Measurements from ENCODE around the gene CLEC12A. TPM values are rescaled to one million over a fixed set of nuclear protein-coding genes. Genes with fewer than 3 reads are reported as not detected.

The CLEC12A gene
- total and polyA plus RNA-seq, 8 donors: 0.19 to 3.4 (median 0.77) TPM; not detected in 1

DNA sequence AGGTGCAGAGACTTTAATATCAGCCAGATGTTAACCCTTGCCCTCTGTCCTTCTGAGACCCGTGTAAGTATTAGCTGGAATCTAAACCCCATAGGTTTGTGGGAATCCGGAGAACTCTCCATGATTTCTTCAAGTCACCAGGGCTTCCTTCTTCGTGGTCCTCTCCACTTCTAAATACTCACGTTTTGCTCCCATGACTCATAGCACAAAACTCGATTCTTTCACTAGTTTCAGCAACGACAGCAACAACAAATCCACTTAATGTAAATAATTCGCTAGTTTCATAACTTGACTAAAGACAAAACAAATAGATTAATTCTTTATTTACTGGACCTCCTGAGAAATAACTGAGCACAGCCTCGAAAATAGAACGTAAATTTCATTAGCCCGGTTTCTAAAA lies 34.6 kb upstream of the CLEC12A start:
- Histone ChIP-seq H3K9me3 (no peaks in the 10 kb centered on the region), H3K27me3 (no peaks in the 10 kb centered on the region), H3K27ac (no peak overlapping the region), H3K4me3 (no peak overlapping the region), H3K4me1 (no peaks in the 10 kb centered on the region), H3K36me3 (no peaks in the 10 kb centered on the region)
- intact Hi-C loops (cut with DNase I): no loop called here
- FAIRE-seq: no peak
- no peak for ATAC-seq
- no peak for DNase-seq
- TF ChIP-seq, protein P1, sequence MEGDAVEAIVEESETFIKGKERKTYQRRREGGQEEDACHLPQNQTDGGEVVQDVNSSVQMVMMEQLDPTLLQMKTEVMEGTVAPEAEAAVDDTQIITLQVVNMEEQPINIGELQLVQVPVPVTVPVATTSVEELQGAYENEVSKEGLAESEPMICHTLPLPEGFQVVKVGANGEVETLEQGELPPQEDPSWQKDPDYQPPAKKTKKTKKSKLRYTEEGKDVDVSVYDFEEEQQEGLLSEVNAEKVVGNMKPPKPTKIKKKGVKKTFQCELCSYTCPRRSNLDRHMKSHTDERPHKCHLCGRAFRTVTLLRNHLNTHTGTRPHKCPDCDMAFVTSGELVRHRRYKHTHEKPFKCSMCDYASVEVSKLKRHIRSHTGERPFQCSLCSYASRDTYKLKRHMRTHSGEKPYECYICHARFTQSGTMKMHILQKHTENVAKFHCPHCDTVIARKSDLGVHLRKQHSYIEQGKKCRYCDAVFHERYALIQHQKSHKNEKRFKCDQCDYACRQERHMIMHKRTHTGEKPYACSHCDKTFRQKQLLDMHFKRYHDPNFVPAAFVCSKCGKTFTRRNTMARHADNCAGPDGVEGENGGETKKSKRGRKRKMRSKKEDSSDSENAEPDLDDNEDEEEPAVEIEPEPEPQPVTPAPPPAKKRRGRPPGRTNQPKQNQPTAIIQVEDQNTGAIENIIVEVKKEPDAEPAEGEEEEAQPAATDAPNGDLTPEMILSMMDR (IDR thresholded peaks at IDR 0.05): no peak
- 63 to 70% methylated on average over 10 of the region's 10 CpGs for WGBS, 2 donors

DNA sequence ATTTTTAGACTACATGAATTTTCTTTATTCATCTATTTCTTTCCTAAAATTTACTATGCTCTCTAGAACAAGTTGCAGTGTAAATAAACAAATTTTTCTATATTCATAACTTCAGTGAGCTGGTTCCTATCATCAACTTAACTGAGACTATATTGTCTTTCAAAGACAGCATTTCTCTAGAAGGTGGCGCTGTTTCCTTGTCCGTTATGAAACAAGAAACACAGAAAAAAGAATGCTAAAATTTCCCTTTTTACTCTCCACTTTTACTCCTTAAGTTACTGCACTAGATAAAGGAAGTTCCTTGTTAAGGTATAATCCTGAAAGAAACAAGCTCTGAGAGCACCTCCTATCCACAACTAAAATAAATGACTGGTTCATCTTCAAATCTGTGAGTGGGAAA lies 30.8 kb upstream of the CLEC12A start:
- intact Hi-C loops (cut with DNase I): no loop called here
- no peaks in the 10 kb centered on the region for H3K36me3 ChIP-seq
- FAIRE-seq: no peak
- no peak overlapping the region for H3K27ac ChIP-seq
- 26 to 40% methylated on average over 2 of the region's 2 CpGs for WGBS, 2 donors
- no peak for DNase-seq
- no peaks in the 10 kb centered on the region for H3K4me1 ChIP-seq
- ATAC-seq: no peak
- TF ChIP-seq, protein P1 (IDR thresholded peaks at IDR 0.05): no peak
- H3K27me3 ChIP-seq: no peaks in the 10 kb centered on the region
- no peaks in the 10 kb centered on the region for H3K9me3 ChIP-seq
- no peak overlapping the region for H3K4me3 ChIP-seq

DNA sequence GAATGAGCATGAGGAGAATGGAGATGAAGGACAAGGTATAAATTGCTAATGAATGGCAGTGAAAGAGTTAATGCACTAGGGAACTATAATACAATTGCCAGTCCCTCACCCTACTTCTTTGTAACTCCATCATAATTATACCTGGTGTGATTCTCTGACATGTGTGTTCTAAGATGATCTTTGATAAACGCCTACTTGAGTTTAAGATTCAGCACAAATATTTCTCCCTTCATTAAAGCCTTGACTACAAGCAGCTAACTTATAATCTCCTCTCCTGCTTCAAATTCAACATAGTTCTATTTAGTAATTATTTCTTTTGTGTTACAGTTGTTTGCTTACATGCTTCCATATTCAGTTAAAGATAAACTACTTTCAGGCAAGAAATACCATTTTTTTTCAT lies 29.4 kb upstream of the CLEC12A start:
- TF ChIP-seq, protein P1 (IDR thresholded peaks at IDR 0.05): no peak
- intact Hi-C loops (cut with DNase I): no loop called here
- Histone ChIP-seq H3K27me3 (no peaks in the 10 kb centered on the region), H3K27ac (no peak overlapping the region), H3K4me3 (no peak overlapping the region), H3K9me3 (no peaks in the 10 kb centered on the region), H3K4me1 (no peaks in the 10 kb centered on the region), H3K36me3 (no peaks in the 10 kb centered on the region)
- FAIRE-seq: no peak
- 54 to 63% methylated on average over 1 of the region's 1 CpG for WGBS, 2 donors
- ATAC-seq: no peak
- DNase-seq: no peak

DNA sequence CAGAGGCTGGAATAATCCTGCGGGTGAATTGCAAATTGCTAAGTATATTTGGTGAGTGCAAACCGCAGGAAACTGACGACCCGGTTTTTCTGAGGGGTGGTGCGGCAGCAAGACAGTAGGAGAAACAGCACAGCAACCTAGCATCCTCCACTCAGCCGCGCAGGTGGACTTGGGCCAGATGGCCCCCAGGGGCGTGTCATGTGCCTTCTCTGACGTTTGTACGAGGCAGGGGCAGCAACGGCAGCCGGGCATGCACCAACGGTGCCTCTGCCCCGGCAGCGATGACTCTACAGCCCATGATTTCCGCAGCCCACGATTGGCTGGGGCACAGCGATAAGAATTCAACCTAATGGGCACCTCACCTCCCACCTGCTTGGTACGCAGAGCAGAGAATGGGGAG lies 28.0 kb upstream of the CLEC12A start:
- 33 to 41% methylated on average over 19 of the region's 19 CpGs for WGBS, 2 donors
- DNase-seq: peak in 1 of 6 donors; percentile 50
- no peaks in the 10 kb centered on the region for H3K36me3 ChIP-seq
- intact Hi-C loops (cut with DNase I): no loop called here
- TF ChIP-seq, protein P1 (IDR thresholded peaks at IDR 0.05): no peak
- no peak for FAIRE-seq
- H3K27me3 ChIP-seq: no peaks in the 10 kb centered on the region
- ATAC-seq: no peak
- no peaks in the 10 kb centered on the region for H3K4me1 ChIP-seq
- no peaks in the 10 kb centered on the region for H3K9me3 ChIP-seq
- no peak overlapping the region for H3K4me3 ChIP-seq
- no peak overlapping the region for H3K27ac ChIP-seq

DNA sequence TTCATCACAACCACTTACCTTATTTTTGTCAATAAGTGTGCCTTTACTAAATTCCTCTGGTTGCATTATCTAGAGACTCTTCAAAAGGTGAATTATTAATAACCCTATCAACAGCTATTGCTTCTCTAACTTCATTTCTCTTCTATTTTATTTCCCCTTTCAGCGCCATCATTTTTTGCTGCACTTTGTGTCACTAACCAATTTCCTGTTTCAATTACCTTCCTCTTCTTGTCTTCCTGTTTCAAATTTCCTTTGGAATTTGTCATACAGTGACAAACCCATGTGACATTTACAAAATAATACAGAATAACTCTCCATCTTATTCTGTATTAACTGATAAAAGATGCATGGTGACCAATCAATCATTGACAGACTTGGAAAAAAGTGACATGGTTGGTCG lies 26.8 kb upstream of the CLEC12A start:
- TF ChIP-seq, protein P1 (IDR thresholded peaks at IDR 0.05): no peak
- FAIRE-seq: no peak

More for the DNA sequence above, 26.8 kb upstream of the CLEC12A start:
- H3K9me3 ChIP-seq: no peaks in the 10 kb centered on the region
- no peaks in the 10 kb centered on the region for H3K4me1 ChIP-seq
- H3K4me3 ChIP-seq: no peak overlapping the region
- H3K36me3 ChIP-seq: no peaks in the 10 kb centered on the region
- WGBS, 2 donors: 58 to 61% methylated on average over 2 of the region's 2 CpGs
- DNase-seq (no peak), ATAC-seq (no peak)
- intact Hi-C loops (cut with DNase I): no loop called here
- no peak overlapping the region for H3K27ac ChIP-seq
- no peaks in the 10 kb centered on the region for H3K27me3 ChIP-seq

All from pancreas (tissue), 10 donors.